CD4-positive, CD25-positive, alpha-beta regulatory T cell (primary cell): ENCODE results near the gene VSTM2B. TPM values are rescaled to one million over a fixed set of nuclear protein-coding genes. Genes with fewer than 3 reads are reported as not detected.

Experiments used
- ATAC-seq, 2 donors: fragments of 150-1000 bp; cut with Tn5 transposase; one replicate each; pipeline ENCODE4 v1.10.0; 2021; ENCODE audit warnings: low read depth in 2 of 2, moderate number of reproducible peaks in 2 of 2, moderate library complexity in 1 of 2
- DNase-seq, 3 donors: peaks; one replicate each; pipeline versions ENCODE4 v3.0.0 to v3.0.0-alpha.2; 2012 to 2022; ENCODE audit warnings: mixed read lengths in 1 of 3
- H3K27ac ChIP-seq: one replicate; pipeline ENCODE4 v1.7.0; 2013; ENCODE audit warnings: mild to moderate bottlenecking, low read length; ENCODE audit not compliant: insufficient read depth, poor library complexity, severe bottlenecking
- H3K27me3 ChIP-seq: one replicate; pipeline ENCODE4 v1.7.0; 2013; ENCODE audit warnings: low read length; ENCODE audit not compliant: control insufficient read depth, insufficient read depth
- H3K36me3 ChIP-seq: one replicate; pipeline ENCODE4 v1.7.0; 2013; ENCODE audit warnings: mild to moderate bottlenecking, low read length, moderate library complexity; ENCODE audit not compliant: control insufficient read depth, insufficient read depth
- H3K4me1 ChIP-seq: 2 replicates; pipeline ENCODE4 v1.7.0; 2013; ENCODE audit warnings: mild to moderate bottlenecking, low read length; ENCODE audit not compliant: insufficient read depth, control insufficient read depth, poor library complexity, severe bottlenecking
- H3K4me3 ChIP-seq: one replicate; pipeline ENCODE4 v1.7.0; 2013; ENCODE audit warnings: low read depth, mild to moderate bottlenecking, low read length, moderate library complexity
- H3K9me3 ChIP-seq, 2 experiments: 1 replicate in 1 of 2; 2 replicates in 1 of 2; pipeline ENCODE4 v1.7.0; 2013; ENCODE audit warnings: low read length in 2 of 2, mild to moderate bottlenecking in 1 of 2, moderate library complexity in 1 of 2; ENCODE audit not compliant: control insufficient read depth in 2 of 2
- H3K27ac Mint-ChIP-seq, 3 donors: one replicate each; pipeline ENCODE4 v1.8.0; 2020 to 2022; ENCODE audit warnings: mild to moderate bottlenecking in 3 of 3, mixed read lengths in 3 of 3, moderate library complexity in 2 of 3
- H3K27me3 Mint-ChIP-seq: one replicate; pipeline ENCODE4 v1.8.0; 2022; ENCODE audit warnings: mild to moderate bottlenecking, mixed read lengths
- H3K36me3 Mint-ChIP-seq: one replicate; pipeline ENCODE4 v1.8.0; 2020; ENCODE audit warnings: mixed read lengths
- H3K4me1 Mint-ChIP-seq, 4 donors: one replicate each; pipeline ENCODE4 v1.8.0; 2020 to 2022; ENCODE audit warnings: mixed read lengths in 4 of 4, mild to moderate bottlenecking in 1 of 4
- H3K4me3 Mint-ChIP-seq, 4 donors: one replicate each; pipeline ENCODE4 v1.8.0; 2020 to 2022; ENCODE audit warnings: mild to moderate bottlenecking in 4 of 4, mixed read lengths in 4 of 4, moderate library complexity in 3 of 4
- H3K9me3 Mint-ChIP-seq, 7 donors: one replicate each; pipeline ENCODE4 v1.8.0; 2020 to 2022; ENCODE audit warnings: mixed read lengths in 7 of 7, mild to moderate bottlenecking in 3 of 7, moderate library complexity in 2 of 7
- polyA plus RNA-seq, 4 donors: library from polyadenylated mRNA; unstranded; fragments of 300-500 nt; fragmentation: Illumina TruSeq; gene quantifications; one replicate each; pipeline ENCODE4 v1.2.3, GENCODE V29; 2021
- total RNA-seq: library from RNA; stranded (reverse); gene quantifications from one replicate; pipeline ENCODE4 v1.2.3, GENCODE V29; 2022

Gene VSTM2B
- total and polyA plus RNA-seq, 5 donors from 2014 or later: not detected

- Histone ChIP-seq H3K27me3 (no peaks in the 10 kb centered on the region), H3K4me3 (no peak overlapping the region), H3K27ac (no peak overlapping the region), H3K9me3 (no peaks in the 10 kb centered on the region), H3K4me1 (no peaks in the 10 kb centered on the region), H3K36me3 (no peaks in the 10 kb centered on the region)
- H3K4me3 Mint-ChIP-seq: no peak overlapping the region
- no peaks in the 10 kb centered on the region for H3K36me3 Mint-ChIP-seq
- no peaks in the 10 kb centered on the region for H3K4me1 Mint-ChIP-seq
- no peak overlapping the region for H3K27ac Mint-ChIP-seq
- peaks cover 4% of the 10 kb centered on the region for H3K27me3 Mint-ChIP-seq
- H3K9me3 Mint-ChIP-seq: peaks cover 0 to 3% (median 0%) of the 10 kb centered on the region in 7 donors
- no peak for DNase-seq
- ATAC-seq: no peak
These were observed 21.3 kb upstream of the VSTM2B start for GRCh38 chr19:29504454-29504853.

- H3K9me3 Mint-ChIP-seq: peaks cover 0 to 3% (median 0%) of the 10 kb centered on the region in 7 donors
- no peak for ATAC-seq
- DNase-seq: no peak
- H3K36me3 Mint-ChIP-seq: no peaks in the 10 kb centered on the region
- H3K4me3 Mint-ChIP-seq: no peak overlapping the region
- H3K4me1 ChIP-seq: no peaks in the 10 kb centered on the region
- no peaks in the 10 kb centered on the region for H3K9me3 ChIP-seq
- peaks cover 4% of the 10 kb centered on the region for H3K27me3 Mint-ChIP-seq
- H3K27me3 ChIP-seq: no peaks in the 10 kb centered on the region
- no peak overlapping the region for H3K4me3 ChIP-seq
- H3K36me3 ChIP-seq: no peaks in the 10 kb centered on the region
- H3K27ac Mint-ChIP-seq: no peak overlapping the region
- no peak overlapping the region for H3K27ac ChIP-seq
- no peaks in the 10 kb centered on the region for H3K4me1 Mint-ChIP-seq
These were observed 20.5 kb upstream of the VSTM2B start for GRCh38 chr19:29505097-29505824.

- Histone ChIP-seq H3K4me1 (no peaks in the 10 kb centered on the region), H3K27me3 (no peaks in the 10 kb centered on the region), H3K36me3 (no peaks in the 10 kb centered on the region), H3K9me3 (no peaks in the 10 kb centered on the region), H3K4me3 (no peak overlapping the region), H3K27ac (no peak overlapping the region)
- H3K4me1 Mint-ChIP-seq: no peaks in the 10 kb centered on the region
- H3K4me3 Mint-ChIP-seq: no peak overlapping the region
- H3K36me3 Mint-ChIP-seq: no peaks in the 10 kb centered on the region
- H3K27me3 Mint-ChIP-seq: peaks cover 8% of the 10 kb centered on the region
- DNase-seq (no peak), ATAC-seq (no peak)
- H3K9me3 Mint-ChIP-seq: peaks cover 0 to 2% (median 0%) of the 10 kb centered on the region in 7 donors
- H3K27ac Mint-ChIP-seq: no peak overlapping the region
These were observed 19.2 kb upstream of the VSTM2B start for GRCh38 chr19:29506619-29506911.

GRCh38 chr19:29507081-29507860 lies 18.5 kb upstream of the VSTM2B start:
- no peaks in the 10 kb centered on the region for H3K27me3 ChIP-seq
- no peak overlapping the region for H3K27ac ChIP-seq
- no peaks in the 10 kb centered on the region for H3K36me3 ChIP-seq
- Mint-ChIP-seq H3K36me3 (no peaks in the 10 kb centered on the region), H3K27ac (no peak overlapping the region), H3K27me3 (peaks cover 8% of the 10 kb centered on the region), H3K4me3 (no peak overlapping the region), H3K4me1 (no peaks in the 10 kb centered on the region), H3K9me3 (peaks cover 0 to 2% (median 0%) of the 10 kb centered on the region in 7 donors)
- H3K9me3 ChIP-seq: no peaks in the 10 kb centered on the region
- DNase-seq: no peak
- no peak for ATAC-seq
- H3K4me1 ChIP-seq: no peaks in the 10 kb centered on the region
- no peak overlapping the region for H3K4me3 ChIP-seq

GRCh38 chr19:29508181-29508580 lies 17.6 kb upstream of the VSTM2B start:
- DNase-seq: no peak
- Mint-ChIP-seq H3K27ac (no peak overlapping the region), H3K4me1 (no peaks in the 10 kb centered on the region), H3K36me3 (no peaks in the 10 kb centered on the region), H3K4me3 (no peak overlapping the region), H3K9me3 (peaks cover 0 to 2% (median 0%) of the 10 kb centered on the region in 7 donors), H3K27me3 (peaks cover 8% of the 10 kb centered on the region)
- Histone ChIP-seq H3K27ac (no peak overlapping the region), H3K9me3 (no peaks in the 10 kb centered on the region), H3K4me1 (no peaks in the 10 kb centered on the region), H3K27me3 (no peaks in the 10 kb centered on the region), H3K36me3 (no peaks in the 10 kb centered on the region), H3K4me3 (no peak overlapping the region)
- ATAC-seq: no peak

- ATAC-seq (no peak), DNase-seq (no peak)
- H3K4me3 ChIP-seq: no peak overlapping the region
- H3K27me3 ChIP-seq: no peaks in the 10 kb centered on the region
- Mint-ChIP-seq H3K36me3 (no peaks in the 10 kb centered on the region), H3K4me3 (no peak overlapping the region), H3K9me3 (peaks cover 0 to 2% (median 0%) of the 10 kb centered on the region in 7 donors), H3K27ac (no peak overlapping the region), H3K4me1 (no peaks in the 10 kb centered on the region), H3K27me3 (peaks cover 8% of the 10 kb centered on the region)
- H3K27ac ChIP-seq: no peak overlapping the region
- H3K4me1 ChIP-seq: no peaks in the 10 kb centered on the region
- H3K36me3 ChIP-seq: no peaks in the 10 kb centered on the region
- no peaks in the 10 kb centered on the region for H3K9me3 ChIP-seq
These were observed 16.3 kb upstream of the VSTM2B start for GRCh38 chr19:29509456-29509855.

- Mint-ChIP-seq H3K9me3 (peaks cover 0 to 2% (median 0%) of the 10 kb centered on the region in 7 donors), H3K27me3 (peaks cover 8% of the 10 kb centered on the region), H3K36me3 (no peaks in the 10 kb centered on the region), H3K4me3 (peak overlapping the region in 1 of 4 donors; percentile 32), H3K4me1 (no peaks in the 10 kb centered on the region), H3K27ac (no peak overlapping the region)
- no peaks in the 10 kb centered on the region for H3K27me3 ChIP-seq
- no peaks in the 10 kb centered on the region for H3K4me1 ChIP-seq
- no peaks in the 10 kb centered on the region for H3K9me3 ChIP-seq
- no peaks in the 10 kb centered on the region for H3K36me3 ChIP-seq
- no peak overlapping the region for H3K27ac ChIP-seq
- DNase-seq (no peak), ATAC-seq (no peak)
- H3K4me3 ChIP-seq: no peak overlapping the region
These were observed 15.0 kb upstream of the VSTM2B start for GRCh38 chr19:29510701-29511265.
